ENCODE results near the gene FAM171A1.

- no peak for TF ChIP-seq POLR2A (IDR thresholded peaks at IDR 0.05; ENCODE audit: low read length)
- TF ChIP-seq GATA1 (IDR thresholded peaks at IDR 0.05; ENCODE audit: low read depth, low read length), result no peak
Observed at GRCh38 chr10:15214237-15214636, 156.9 kb downstream of the FAM171A1 start.

All from erythroblast (primary cell).